Bone marrow (tissue), 2 donors: ENCODE results near the gene TOMM20L.

Source experiments
- DNase-seq, 2 donors: peaks; one replicate each; lab custom pipeline; 2025; lab: John Stamatoyannopoulos, UW

The TOMM20L gene

GRCh38 chr14:58427281-58428117 lies 31.8 kb downstream of the TOMM20L start, which contains the start of the genes KIAA0586 and TIMM9:
TSS of gene KIAA0586 (plus strand) at chr14:58427719. CDS start at chr14:58428265, 546 bp downstream.
TSS of gene TIMM9 (minus strand) at chr14:58427531. CDS start at chr14:58411945, 15,586 bp downstream.
- peak; percentile 76 to 97 for DNase-seq

- DNase-seq: peak in 1 of 2 donors; percentile 1
Observed at GRCh38 chr14:58428118-58428683, 32.5 kb downstream of the TOMM20L start.

GRCh38 chr14:58430156-58430555 lies 34.4 kb downstream of the TOMM20L start:
- DNase-seq: no peak

DNA sequence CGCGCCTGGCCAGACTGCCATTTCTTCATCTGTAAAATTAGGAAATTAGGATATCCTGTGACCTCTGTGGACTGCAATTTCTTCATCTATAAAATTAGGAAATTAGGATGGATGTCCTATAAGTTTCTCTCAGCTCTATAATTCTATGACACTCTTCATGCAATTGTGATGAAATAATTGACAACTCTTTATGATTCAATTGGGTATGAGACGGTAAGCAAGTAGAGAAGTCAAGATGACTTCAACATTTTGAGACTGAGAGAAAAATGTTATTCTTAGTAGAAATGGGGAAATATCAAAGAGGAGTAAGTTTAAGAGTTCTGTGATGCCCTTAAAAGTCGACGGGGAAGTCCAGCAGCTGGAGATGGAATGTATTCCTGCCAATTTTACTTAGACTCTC lies 43.7 kb downstream of the TOMM20L start:
- no peak for DNase-seq

- no peak for DNase-seq
Observed at GRCh38 chr14:58444627-58445026, 48.9 kb downstream of the TOMM20L start.

DNA sequence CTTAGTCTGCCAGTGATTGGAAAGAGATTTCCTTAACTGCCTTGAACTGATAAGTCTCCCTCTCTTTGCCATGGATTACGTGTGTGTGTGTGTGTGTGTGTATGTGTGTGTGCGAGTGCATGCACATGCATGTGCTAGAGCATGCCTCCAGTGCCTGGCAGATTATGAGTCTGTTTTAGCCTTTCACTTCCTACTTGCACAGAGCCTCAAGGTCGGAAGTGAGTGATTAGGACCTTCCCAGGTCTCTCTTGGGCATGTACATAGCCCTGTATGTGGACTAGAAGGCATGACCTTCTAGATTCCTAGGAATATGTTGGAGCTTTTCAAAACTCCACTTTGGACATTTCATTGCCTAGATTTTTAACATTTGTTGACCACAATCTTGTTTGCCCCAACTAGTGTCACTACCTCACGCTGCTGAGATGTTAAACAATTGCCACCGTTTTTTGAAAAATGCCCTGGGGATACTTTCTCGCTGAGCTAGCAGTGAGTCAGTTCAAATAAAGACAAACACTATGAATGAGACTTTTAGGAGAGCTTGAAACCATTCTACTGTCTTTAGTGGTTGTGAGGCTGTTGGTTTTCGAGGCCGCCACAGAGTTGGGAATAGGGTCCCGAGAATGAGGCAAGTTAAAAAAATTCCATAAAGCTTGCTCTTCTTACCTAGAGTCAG lies 60.0 kb downstream of the TOMM20L start:
- DNase-seq: no peak
